PC-9 (cell line): ENCODE data around the gene IL13. TPM values are rescaled to one million over a fixed set of nuclear protein-coding genes. Genes with fewer than 3 reads are reported as not detected.
"Not testable (repeated sequence)": the region's sequence is repeated elsewhere in the genome, so short reads cannot be mapped to it uniquely, and the experiment has no call there.

Source experiments
- BruUV-seq: library from RNA; stranded (reverse); fragments of 400-500 nt; replicated peaks from 2 replicates; lab custom pipeline; 2021; lab: Mats Ljungman, UMichigan
- CTCF ChIA-PET: fragments of 300-600 bp; sonication (Branson Sonifier 250); formaldehyde crosslinking; loops from one replicate; lab custom pipeline; 2022; ENCODE audit warnings: antibody characterized with exemption; lab: Charles Lee
- POLR2A ChIA-PET: fragments of 300-600 bp; sonication (Branson Sonifier 250); formaldehyde crosslinking; loops from one replicate; lab custom pipeline; 2022; ENCODE audit warnings: antibody characterized with exemption; ENCODE audit not compliant: unreplicated experiment; lab: Charles Lee
- DNase-seq, 2 experiments: peaks; one replicate each; pipeline versions ENCODE4 v3.0.0 to v3.0.0-alpha.2; 2015 to 2022; ENCODE audit warnings: mixed read lengths in 1 of 2
- H2AFZ ChIP-seq: fragments of 200-600 bp; sonication (generic); 2 replicates; pipeline ENCODE4 v1.8.1; 2017; ENCODE audit warnings: antibody characterized with exemption
- H3F3A ChIP-seq: fragments of 200-600 bp; sonication (generic); 2 replicates; pipeline ENCODE4 v1.8.1; 2017; ENCODE audit warnings: antibody characterized with exemption, mild to moderate bottlenecking, low read depth; ENCODE audit not compliant: insufficient read depth
- H3K27ac ChIP-seq: fragments of 200-600 bp; sonication (generic); 2 replicates; pipeline ENCODE4 v1.6.1; 2016; ENCODE audit warnings: mixed run types
- H3K27me3 ChIP-seq: fragments of 200-600 bp; sonication (generic); 2 replicates; pipeline ENCODE4 v1.6.1; 2016; ENCODE audit warnings: low read depth, mixed run types; ENCODE audit not compliant: insufficient read depth
- H3K36me3 ChIP-seq: fragments of 200-600 bp; sonication (generic); 2 replicates; pipeline ENCODE4 v1.6.1; 2016; ENCODE audit warnings: low read depth, mixed run types
- H3K4me1 ChIP-seq: fragments of 200-600 bp; sonication (generic); replicated peaks from 2 replicates; pipeline ENCODE4 v1.6.1; 2016; ENCODE audit warnings: mixed run types; ENCODE audit not compliant: insufficient read depth
- H3K4me2 ChIP-seq: fragments of 200-600 bp; sonication (generic); 2 replicates; pipeline ENCODE4 v1.6.1; 2017; ENCODE audit warnings: mixed run types
- H3K4me3 ChIP-seq: fragments of 200-600 bp; sonication (generic); 2 replicates; pipeline ENCODE4 v1.6.1; 2016; ENCODE audit warnings: mixed run types
- H3K79me2 ChIP-seq: fragments of 200-600 bp; sonication (generic); 2 replicates; pipeline ENCODE4 v1.6.1; 2017; ENCODE audit warnings: low read depth, mixed run types
- H3K9me2 ChIP-seq: fragments of 200-600 bp; sonication (generic); 2 replicates; pipeline ENCODE4 v1.8.1; 2017; ENCODE audit warnings: mild to moderate bottlenecking; ENCODE audit not compliant: insufficient read depth
- H3K9me3 ChIP-seq: fragments of 200-600 bp; sonication (generic); 2 replicates; pipeline ENCODE4 v1.8.1; 2016; ENCODE audit warnings: low read depth; ENCODE audit not compliant: insufficient read depth
- H4K20me1 ChIP-seq: fragments of 200-600 bp; sonication (generic); 2 replicates; pipeline ENCODE4 v1.8.1; 2017; ENCODE audit not compliant: insufficient read depth
- CTCF ChIP-seq: fragments of 200-600 bp; sonication (generic); conservative IDR thresholded peaks from 2 replicates; pipeline ENCODE4 v1.6.1; 2017; ENCODE audit warnings: mixed run types, antibody characterized with exemption, mild to moderate bottlenecking, moderate library complexity
- EZH2 ChIP-seq: fragments of 200-600 bp; sonication (generic); IDR thresholded peaks from 2 replicates; pipeline ENCODE4 v1.8.0; 2017; ENCODE audit warnings: antibody characterized with exemption, low read depth
- intact Hi-C: fragments of 100-400 bp; cut with micrococcal nuclease; formaldehyde crosslinking; loops from one replicate; pipeline ENCODE4 v1.10.0; 2022; ENCODE audit not compliant: unreplicated experiment
- total RNA-seq: library from RNA; stranded (reverse); gene quantifications from 2 replicates; pipeline ENCODE4 v1.2.3, GENCODE V29; 2021

The IL13 gene
- total RNA-seq, 1 experiment from 2014 or later: not detected

GRCh38 chr5:132628814-132629213 lies 29.2 kb upstream of the IL13 start:
- Histone ChIP-seq H3K27ac (no peak overlapping the region), H3K4me3 (no peak overlapping the region), H2AFZ (no peak overlapping the region), H3K9me3 (no peaks in the 10 kb centered on the region), H4K20me1 (peaks cover 3% of the 10 kb centered on the region; the same call in 1 of the 2 replicates), H3K27me3 (no peaks in the 10 kb centered on the region), H3K4me1 (no peaks in the 10 kb centered on the region), H3K79me2 (no peaks in the 10 kb centered on the region), H3F3A (no peaks in the 10 kb centered on the region), H3K4me2 (no peak overlapping the region), H3K9me2 (no peaks in the 10 kb centered on the region), H3K36me3 (no peaks in the 10 kb centered on the region)
- no peak for DNase-seq
- no TSS peak for BruUV-seq
- intact Hi-C loops: loop anchor here (10.0 kb wide), 1 partner anchor 76 kb away; no protein-coding TSS in a partner anchor
- ChIA-PET CTCF (no interaction called here), POLR2A (no interaction called here)
- no peak for TF ChIP-seq CTCF

GRCh38 chr5:132629230-132629944 lies 28.6 kb upstream of the IL13 start:
- no peaks in the 10 kb centered on the region for H3K4me1 ChIP-seq
- ChIA-PET CTCF (interaction anchor here (0.6 kb wide), 1 partner anchor 255 kb away, joined by 3 read pairs; no protein-coding TSS in a partner anchor), POLR2A (interaction anchor here (0.6 kb wide), 1 partner anchor 22 kb away, joined by 5 read pairs; no protein-coding TSS in a partner anchor)
- no peak overlapping the region for H3K27ac ChIP-seq
- no peak overlapping the region for H2AFZ ChIP-seq
- no peak for DNase-seq
- H3K4me3 ChIP-seq: no peak overlapping the region
- H3K9me2 ChIP-seq: no peaks in the 10 kb centered on the region
- no peaks in the 10 kb centered on the region for H3K9me3 ChIP-seq
- H3K79me2 ChIP-seq: no peaks in the 10 kb centered on the region
- no TSS peak for BruUV-seq
- H3K4me2 ChIP-seq: no peak overlapping the region
- H4K20me1 ChIP-seq: peaks cover 1% of the 10 kb centered on the region; the same call in 1 of the 2 replicates
- intact Hi-C loops: loop anchor here (10.0 kb wide), 1 partner anchor 75 kb away; no protein-coding TSS in a partner anchor
- TF ChIP-seq CTCF (no peak), EZH2 (no peak)
- no peaks in the 10 kb centered on the region for H3K36me3 ChIP-seq
- no peaks in the 10 kb centered on the region for H3K27me3 ChIP-seq
- no peaks in the 10 kb centered on the region for H3F3A ChIP-seq

- DNase-seq, H3K36me3 ChIP-seq, intact Hi-C loops, H4K20me1 ChIP-seq, H3K4me2 ChIP-seq, H2AFZ ChIP-seq, POLR2A ChIA-PET, H3K9me3 ChIP-seq, BruUV-seq, H3K4me3 ChIP-seq, H3K9me2 ChIP-seq, H3K79me2 ChIP-seq, H3K27ac ChIP-seq, H3K4me1 ChIP-seq, H3F3A ChIP-seq, H3K27me3 ChIP-seq, CTCF ChIA-PET: not testable (repeated sequence)
These were observed 24.4 kb upstream of the IL13 start for GRCh38 chr5:132633587-132633986.
